ENCODE measurements around the gene FAM98B. TPM values are rescaled to one million over a fixed set of nuclear protein-coding genes. Genes with fewer than 3 reads are reported as not detected.

FAM98B gene
- total and polyA plus RNA-seq, 5 donors from 2014 or later = 2.2 to 19.3 (median 4.4) TPM

DNA sequence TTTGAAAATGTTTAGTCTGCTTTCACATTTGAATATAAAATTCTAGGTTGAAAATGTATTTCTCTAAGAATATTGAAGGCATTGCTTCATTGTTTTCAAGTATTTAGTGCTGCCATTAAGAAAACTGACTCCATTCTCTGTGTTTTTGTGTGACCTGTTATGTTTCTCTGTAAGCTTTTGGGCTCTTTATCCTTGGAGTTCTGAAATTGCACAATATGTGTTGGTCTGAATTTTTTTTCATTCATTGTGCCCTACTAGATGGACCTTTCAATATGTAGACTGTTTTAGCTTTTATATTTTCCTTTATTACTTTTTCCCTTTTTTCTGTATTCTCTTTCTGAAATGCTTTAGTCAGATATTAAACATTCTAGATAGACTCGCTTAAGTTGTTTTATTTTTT, 22.2 kb downstream of the FAM98B start:
- no peak for ATAC-seq (ENCODE audit: low read depth in 2 of 2)
- H3K36me3 Mint-ChIP-seq = peaks cover 21% of the 10 kb centered on the region
- Histone ChIP-seq H3K9me3 (ENCODE audit: control insufficient read depth in 2 of 2, low read length in 2 of 2) (no peaks in the 10 kb centered on the region), H3K4me1 (ENCODE audit: control insufficient read depth, insufficient read depth, low read length, poor library complexity, severe bottlenecking) (peaks cover 6% of the 10 kb centered on the region), H3K4me3 (ENCODE audit: low read depth, low read length) (no peak overlapping the region), H3K36me3 (ENCODE audit: control insufficient read depth, insufficient read depth, low read length) (peaks cover 20% of the 10 kb centered on the region), H3K27me3 (ENCODE audit: control insufficient read depth, insufficient read depth, low read length) (no peaks in the 10 kb centered on the region), H3K27ac (ENCODE audit: insufficient read depth, low read length, poor library complexity, severe bottlenecking) (no peak overlapping the region)
- H3K4me1 Mint-ChIP-seq = peaks cover 17 to 32% (median 21%) of the 10 kb centered on the region in 4 donors
- H3K9me3 Mint-ChIP-seq = no peaks in the 10 kb centered on the region
- H3K27ac Mint-ChIP-seq = peak overlapping the region; percentile 3 to 72 (median 26)
- no peaks in the 10 kb centered on the region for H3K27me3 Mint-ChIP-seq
- DNase-seq = no peak
- no peak overlapping the region for H3K4me3 Mint-ChIP-seq

DNA sequence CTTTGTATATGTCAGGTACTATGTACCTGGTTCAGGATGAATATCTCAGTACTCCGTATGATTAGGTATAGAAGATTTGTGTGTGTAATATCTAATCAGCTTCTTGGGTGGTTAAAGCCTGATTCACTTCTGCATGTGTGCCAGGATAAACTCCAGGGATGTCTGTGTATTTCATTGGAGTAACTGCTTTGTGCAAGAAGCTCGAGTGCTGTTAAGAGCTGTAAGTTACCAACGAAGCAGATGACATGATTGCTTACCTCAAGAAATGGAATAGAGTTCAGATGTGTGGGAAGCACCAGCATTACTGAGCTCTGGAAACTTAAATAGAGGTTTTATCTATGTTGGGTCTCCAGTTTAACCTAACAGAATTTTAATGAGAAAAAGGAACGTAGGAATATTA, 23.7 kb downstream of the FAM98B start:
- peaks cover 33% of the 10 kb centered on the region for H3K36me3 Mint-ChIP-seq
- ATAC-seq (ENCODE audit: low read depth in 2 of 2) (no peak), DNase-seq (no peak)
- no peaks in the 10 kb centered on the region for H3K27me3 Mint-ChIP-seq
- no peak overlapping the region for H3K4me3 Mint-ChIP-seq
- no peak overlapping the region for H3K4me3 ChIP-seq (ENCODE audit: low read depth, low read length)
- no peak overlapping the region for H3K27ac ChIP-seq (ENCODE audit: insufficient read depth, low read length, poor library complexity, severe bottlenecking)
- peaks cover 32 to 47% (median 35%) of the 10 kb centered on the region in 4 donors for H3K4me1 Mint-ChIP-seq
- no peaks in the 10 kb centered on the region for H3K27me3 ChIP-seq (ENCODE audit: control insufficient read depth, insufficient read depth, low read length)
- peaks cover 14% of the 10 kb centered on the region for H3K4me1 ChIP-seq (ENCODE audit: control insufficient read depth, insufficient read depth, low read length, poor library complexity, severe bottlenecking)
- H3K9me3 Mint-ChIP-seq = no peaks in the 10 kb centered on the region
- H3K36me3 ChIP-seq (ENCODE audit: control insufficient read depth, insufficient read depth, low read length) = peaks cover 24% of the 10 kb centered on the region
- H3K27ac Mint-ChIP-seq = no peak overlapping the region
- H3K9me3 ChIP-seq (ENCODE audit: control insufficient read depth in 2 of 2, low read length in 2 of 2) = no peaks in the 10 kb centered on the region

DNA sequence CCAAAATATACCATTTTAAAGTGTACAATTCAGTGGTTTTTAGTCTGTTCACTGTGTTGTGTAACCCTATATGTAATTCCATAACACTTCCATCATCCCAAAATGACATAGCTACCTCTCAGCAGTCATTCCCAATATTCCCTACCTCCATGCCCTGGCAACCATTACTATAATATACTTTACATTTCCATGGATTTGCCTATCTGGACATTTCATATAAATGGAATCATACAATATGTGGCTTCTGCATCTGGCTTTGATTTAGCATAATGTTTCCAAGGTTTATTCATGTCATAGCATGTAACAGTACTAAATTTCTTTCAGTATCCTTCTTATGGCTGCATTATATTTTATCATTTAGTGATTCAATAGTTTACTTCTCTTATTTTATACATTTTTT, 25.3 kb downstream of the FAM98B start:
- Histone ChIP-seq H3K9me3 (ENCODE audit: control insufficient read depth in 2 of 2, low read length in 2 of 2) (no peaks in the 10 kb centered on the region), H3K4me1 (ENCODE audit: control insufficient read depth, insufficient read depth, low read length, poor library complexity, severe bottlenecking) (peaks cover 17% of the 10 kb centered on the region), H3K27me3 (ENCODE audit: control insufficient read depth, insufficient read depth, low read length) (no peaks in the 10 kb centered on the region), H3K36me3 (ENCODE audit: control insufficient read depth, insufficient read depth, low read length) (peaks cover 24% of the 10 kb centered on the region), H3K4me3 (ENCODE audit: low read depth, low read length) (no peak overlapping the region), H3K27ac (ENCODE audit: insufficient read depth, low read length, poor library complexity, severe bottlenecking) (no peak overlapping the region)
- H3K36me3 Mint-ChIP-seq = peaks cover 30% of the 10 kb centered on the region
- peaks cover 31 to 50% (median 39%) of the 10 kb centered on the region in 4 donors for H3K4me1 Mint-ChIP-seq
- DNase-seq (no peak), ATAC-seq (ENCODE audit: low read depth in 2 of 2) (no peak)
- H3K9me3 Mint-ChIP-seq = no peaks in the 10 kb centered on the region
- no peak overlapping the region for H3K4me3 Mint-ChIP-seq
- peak overlapping the region in 2 of 3 donors; percentile 22 to 85 for H3K27ac Mint-ChIP-seq
- H3K27me3 Mint-ChIP-seq = no peaks in the 10 kb centered on the region

GRCh38 chr15:38479756-38480155, 25.8 kb downstream of the FAM98B start:
- Histone ChIP-seq H3K36me3 (ENCODE audit: control insufficient read depth, insufficient read depth, low read length) (peaks cover 22% of the 10 kb centered on the region), H3K27ac (ENCODE audit: insufficient read depth, low read length, poor library complexity, severe bottlenecking) (no peak overlapping the region), H3K9me3 (ENCODE audit: control insufficient read depth in 2 of 2, low read length in 2 of 2) (no peaks in the 10 kb centered on the region), H3K4me1 (ENCODE audit: control insufficient read depth, insufficient read depth, low read length, poor library complexity, severe bottlenecking) (peaks cover 15% of the 10 kb centered on the region), H3K4me3 (ENCODE audit: low read depth, low read length) (no peak overlapping the region), H3K27me3 (ENCODE audit: control insufficient read depth, insufficient read depth, low read length) (no peaks in the 10 kb centered on the region)
- DNase-seq (no peak), ATAC-seq (ENCODE audit: low read depth in 2 of 2) (no peak)
- H3K27ac Mint-ChIP-seq = peak overlapping the region in 1 of 3 donors; percentile 88
- H3K4me3 Mint-ChIP-seq = no peak overlapping the region
- H3K36me3 Mint-ChIP-seq = peaks cover 28% of the 10 kb centered on the region
- H3K4me1 Mint-ChIP-seq = peaks cover 28 to 45% (median 35%) of the 10 kb centered on the region in 4 donors
- no peaks in the 10 kb centered on the region for H3K27me3 Mint-ChIP-seq
- H3K9me3 Mint-ChIP-seq = no peaks in the 10 kb centered on the region

DNA sequence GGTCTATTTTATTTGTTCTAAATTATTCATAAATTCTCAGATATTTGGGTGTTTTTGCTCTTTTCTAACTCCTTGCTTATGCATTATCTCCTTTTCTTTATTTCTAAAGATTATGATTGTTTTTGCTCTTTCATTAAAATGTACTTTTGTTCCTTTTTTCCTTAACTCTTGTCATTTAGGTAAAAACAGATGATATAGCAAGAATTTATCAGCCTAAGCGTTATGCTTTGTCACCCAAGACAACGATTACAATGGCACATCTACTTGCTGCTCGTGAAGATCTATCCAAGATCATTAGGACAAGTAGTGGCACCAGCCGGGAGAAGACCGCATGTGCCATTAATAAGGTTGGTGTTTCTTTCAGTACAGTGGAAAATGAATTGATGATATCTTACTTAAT, 27.2 kb downstream of the FAM98B start:
- H3K9me3 Mint-ChIP-seq = no peaks in the 10 kb centered on the region
- Histone ChIP-seq H3K4me1 (ENCODE audit: control insufficient read depth, insufficient read depth, low read length, poor library complexity, severe bottlenecking) (peaks cover 15% of the 10 kb centered on the region), H3K4me3 (ENCODE audit: low read depth, low read length) (no peak overlapping the region), H3K27me3 (ENCODE audit: control insufficient read depth, insufficient read depth, low read length) (no peaks in the 10 kb centered on the region), H3K9me3 (ENCODE audit: control insufficient read depth in 2 of 2, low read length in 2 of 2) (no peaks in the 10 kb centered on the region), H3K36me3 (ENCODE audit: control insufficient read depth, insufficient read depth, low read length) (peaks cover 25% of the 10 kb centered on the region), H3K27ac (ENCODE audit: insufficient read depth, low read length, poor library complexity, severe bottlenecking) (no peak overlapping the region)
- no peaks in the 10 kb centered on the region for H3K27me3 Mint-ChIP-seq
- peak overlapping the region in 2 of 3 donors; percentile 60 to 89 for H3K27ac Mint-ChIP-seq
- H3K36me3 Mint-ChIP-seq = peaks cover 26% of the 10 kb centered on the region
- ATAC-seq (ENCODE audit: low read depth in 2 of 2) = no peak
- peak overlapping the region in 2 of 4 donors; percentile 8 to 43 for H3K4me3 Mint-ChIP-seq
- peaks cover 31 to 46% (median 37%) of the 10 kb centered on the region in 4 donors for H3K4me1 Mint-ChIP-seq
- DNase-seq = no peak

GRCh38 chr15:38481761-38482160, 27.8 kb downstream of the FAM98B start:
- Histone ChIP-seq H3K27ac (ENCODE audit: insufficient read depth, low read length, poor library complexity, severe bottlenecking) (peak overlapping the region; percentile 68), H3K36me3 (ENCODE audit: control insufficient read depth, insufficient read depth, low read length) (peaks cover 23% of the 10 kb centered on the region), H3K4me1 (ENCODE audit: control insufficient read depth, insufficient read depth, low read length, poor library complexity, severe bottlenecking) (peaks cover 22% of the 10 kb centered on the region), H3K9me3 (ENCODE audit: control insufficient read depth in 2 of 2, low read length in 2 of 2) (no peaks in the 10 kb centered on the region), H3K27me3 (ENCODE audit: control insufficient read depth, insufficient read depth, low read length) (no peaks in the 10 kb centered on the region), H3K4me3 (ENCODE audit: low read depth, low read length) (no peak overlapping the region)
- H3K4me3 Mint-ChIP-seq = no peak overlapping the region
- no peak for ATAC-seq (ENCODE audit: low read depth in 2 of 2)
- H3K9me3 Mint-ChIP-seq = no peaks in the 10 kb centered on the region
- no peaks in the 10 kb centered on the region for H3K27me3 Mint-ChIP-seq
- no peak for DNase-seq
- H3K27ac Mint-ChIP-seq = peak overlapping the region; percentile 48 to 91 (median 89)
- H3K4me1 Mint-ChIP-seq = peaks cover 32 to 52% (median 41%) of the 10 kb centered on the region in 4 donors
- peaks cover 24% of the 10 kb centered on the region for H3K36me3 Mint-ChIP-seq

DNA sequence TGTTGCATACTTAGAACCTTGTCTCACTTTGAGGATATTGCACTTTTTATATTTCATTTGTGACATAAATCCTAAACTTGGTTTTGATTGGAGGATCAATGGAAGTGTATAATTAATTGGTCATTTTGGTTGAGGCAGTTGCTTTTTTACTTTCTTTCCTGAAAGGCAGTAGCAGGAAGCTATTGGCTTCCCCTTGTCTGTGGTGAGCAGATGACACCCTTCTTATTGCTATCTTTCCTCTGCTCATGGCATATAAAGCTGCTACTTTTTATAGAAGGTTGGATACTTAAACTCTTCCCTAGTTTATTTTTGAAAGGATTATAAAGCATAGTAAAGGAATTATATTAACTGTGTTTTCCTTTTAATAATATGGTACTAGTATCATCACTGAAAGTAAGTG, 28.6 kb downstream of the FAM98B start:
- peak overlapping the region; percentile 48 to 91 (median 89) for H3K27ac Mint-ChIP-seq
- peaks cover 30% of the 10 kb centered on the region for H3K4me1 ChIP-seq (ENCODE audit: control insufficient read depth, insufficient read depth, low read length, poor library complexity, severe bottlenecking)
- H3K27me3 Mint-ChIP-seq = no peaks in the 10 kb centered on the region
- DNase-seq (peak in 1 of 3 donors; percentile 20), ATAC-seq (ENCODE audit: low read depth in 2 of 2) (no peak)
- no peaks in the 10 kb centered on the region for H3K9me3 ChIP-seq (ENCODE audit: control insufficient read depth in 2 of 2, low read length in 2 of 2)
- H3K4me3 ChIP-seq (ENCODE audit: low read depth, low read length) = peak overlapping the region; percentile 35
- H3K4me3 Mint-ChIP-seq = peak overlapping the region in 2 of 4 donors; percentile 13 to 36
- H3K9me3 Mint-ChIP-seq = no peaks in the 10 kb centered on the region
- H3K27me3 ChIP-seq (ENCODE audit: control insufficient read depth, insufficient read depth, low read length) = no peaks in the 10 kb centered on the region
- H3K27ac ChIP-seq (ENCODE audit: insufficient read depth, low read length, poor library complexity, severe bottlenecking) = peak overlapping the region; percentile 68
- H3K36me3 ChIP-seq (ENCODE audit: control insufficient read depth, insufficient read depth, low read length) = peaks cover 23% of the 10 kb centered on the region
- peaks cover 26% of the 10 kb centered on the region for H3K36me3 Mint-ChIP-seq
- H3K4me1 Mint-ChIP-seq = peaks cover 39 to 60% (median 48%) of the 10 kb centered on the region in 4 donors

GRCh38 chr15:38486936-38487335, 33.0 kb downstream of the FAM98B start:
- Histone ChIP-seq H3K36me3 (ENCODE audit: control insufficient read depth, insufficient read depth, low read length) (peaks cover 53% of the 10 kb centered on the region), H3K4me1 (ENCODE audit: control insufficient read depth, insufficient read depth, low read length, poor library complexity, severe bottlenecking) (peaks cover 33% of the 10 kb centered on the region), H3K4me3 (ENCODE audit: low read depth, low read length) (peak overlapping the region; percentile 45), H3K27ac (ENCODE audit: insufficient read depth, low read length, poor library complexity, severe bottlenecking) (peak overlapping the region; percentile 72), H3K27me3 (ENCODE audit: control insufficient read depth, insufficient read depth, low read length) (no peaks in the 10 kb centered on the region), H3K9me3 (ENCODE audit: control insufficient read depth in 2 of 2, low read length in 2 of 2) (no peaks in the 10 kb centered on the region)
- peaks cover 36 to 60% (median 52%) of the 10 kb centered on the region in 4 donors for H3K4me1 Mint-ChIP-seq
- DNase-seq (peak in 2 of 3 donors; percentile 22 to 74), ATAC-seq (ENCODE audit: low read depth in 2 of 2) (peak; percentile 95)
- H3K27me3 Mint-ChIP-seq = no peaks in the 10 kb centered on the region
- no peaks in the 10 kb centered on the region for H3K9me3 Mint-ChIP-seq
- peak overlapping the region in 3 of 4 donors; percentile 24 to 56 (median 48) for H3K4me3 Mint-ChIP-seq
- peak overlapping the region; percentile 70 to 99 (median 88) for H3K27ac Mint-ChIP-seq
- H3K36me3 Mint-ChIP-seq = peaks cover 34% of the 10 kb centered on the region

All from CD4-positive, CD25-positive, alpha-beta regulatory T cell (primary cell).